ENCODE data around the gene SCO2.

GRCh38 chr22:50508897-50509296 is 16.5 kb downstream of the SCO2 start:
- TF ChIP-seq CTCF (IDR thresholded peaks at IDR 0.05; ENCODE audit: poor library complexity, severe bottlenecking) (no peak), EP300 (conservative IDR thresholded peaks at IDR 0.05; ENCODE audit: poor library complexity, severe bottlenecking) (no peak), EZH2 (IDR thresholded peaks at IDR 0.05; ENCODE audit: borderline replicate concordance, insufficient read depth, low read length, poor library complexity, severe bottlenecking) (no peak), MXI1 (conservative IDR thresholded peaks at IDR 0.05; ENCODE audit: poor library complexity, severe bottlenecking) (no peak), RAD21 (conservative IDR thresholded peaks at IDR 0.05) (no peak), TAF1 (IDR thresholded peaks at IDR 0.05; ENCODE audit: low read depth) (no peak), POLR2AphosphoS5 (IDR thresholded peaks at IDR 0.05) (no peak)

Data from neural cell (in vitro differentiated cells).